Ovary (tissue), 3 donors: ENCODE measurements around the gene PLEKHG4B.

ENCODE experiments used
- CTCF ChIP-seq, 3 donors: fragments of 450-650 bp in 2 of 3; fragments of 200-600 bp in 1 of 3; IDR thresholded peaks; one replicate each; pipeline versions ENCODE4 v1.5.1 to v1.8.0; 2016 to 2022; ENCODE audit warnings: antibody characterized with exemption in 3 of 3, mild to moderate bottlenecking in 1 of 3
- EP300 ChIP-seq: sonication (generic); formaldehyde crosslinking; IDR thresholded peaks from one replicate; pipeline ENCODE4 v1.6.1; 2017; ENCODE audit warnings: antibody characterized with exemption
- POLR2A ChIP-seq: fragments of 450-650 bp; IDR thresholded peaks from one replicate; pipeline ENCODE4 v1.6.1; 2017; ENCODE audit warnings: antibody characterized with exemption, mild to moderate bottlenecking, moderate library complexity
- donor health status: DM: no; HTN: no; CAD: no.

GRCh38 chr5:99815-100214 is 7.8 kb downstream of the PLEKHG4B start:
- no peak for TF ChIP-seq CTCF (IDR thresholded peaks at IDR 0.05)
- no peak for TF ChIP-seq POLR2A
- TF ChIP-seq EP300: no peak
